Fibroblast of the aortic adventitia (primary cell): Measurements from ENCODE around the gene PLCB3. TPM values are rescaled to one million over a fixed set of nuclear protein-coding genes. Genes with fewer than 3 reads are reported as not detected.
"Not testable (repeated sequence)": the region's sequence is repeated elsewhere in the genome, so short reads cannot be mapped to it uniquely, and the experiment has no call there.

Experiments
- DNase-seq: peaks from one replicate; pipeline ENCODE4 v3.0.0-alpha.2; 2010; ENCODE audit warnings: low read depth
- H3K4me3 ChIP-seq: 2 replicates; pipeline ENCODE4 v1.5.1; 2011; ENCODE audit warnings: low read depth, mild to moderate bottlenecking, control low read depth, low read length, moderate library complexity
- total RNA-seq: library from RNA; depleted of rRNA; stranded (reverse); fragments of >200 nt; gene quantifications from 2 replicates; pipeline ENCODE4 v1.2.3, GENCODE V29; 2012; ENCODE audit warnings: low replicate concordance
- TF ChIP-seq, protein P1 (sequence below): IDR thresholded peaks from 2 replicates; pipeline ENCODE4 v1.5.1; 2011; ENCODE audit warnings: mild to moderate bottlenecking, low read length, control low read depth, inconsistent platforms; ENCODE audit not compliant: insufficient read depth

The PLCB3 gene
- total RNA-seq, 1 donor = 47.5 TPM

DNA sequence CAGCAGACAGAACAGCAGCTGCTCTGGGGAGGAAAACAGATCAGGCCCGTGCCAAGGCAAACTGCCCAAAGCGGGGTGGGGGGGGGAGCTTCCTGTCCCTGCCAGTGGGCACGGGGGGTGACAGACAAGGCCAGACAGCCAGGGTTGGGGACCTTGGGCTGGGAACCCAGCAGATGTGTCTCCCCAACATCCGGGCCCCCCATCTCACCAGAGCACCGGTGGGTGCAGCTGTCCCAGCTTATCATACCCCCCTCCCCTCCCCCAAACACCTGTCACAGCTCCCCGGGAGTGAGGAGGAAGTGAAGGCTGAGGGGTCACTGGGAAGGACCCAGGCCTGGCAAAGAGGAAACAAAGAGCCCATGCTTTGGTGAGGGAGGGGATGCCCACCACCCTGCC, 5.9 kb upstream of the PLCB3 start:
- peak overlapping the region; percentile 93 for H3K4me3 ChIP-seq
- TF ChIP-seq, protein P1, sequence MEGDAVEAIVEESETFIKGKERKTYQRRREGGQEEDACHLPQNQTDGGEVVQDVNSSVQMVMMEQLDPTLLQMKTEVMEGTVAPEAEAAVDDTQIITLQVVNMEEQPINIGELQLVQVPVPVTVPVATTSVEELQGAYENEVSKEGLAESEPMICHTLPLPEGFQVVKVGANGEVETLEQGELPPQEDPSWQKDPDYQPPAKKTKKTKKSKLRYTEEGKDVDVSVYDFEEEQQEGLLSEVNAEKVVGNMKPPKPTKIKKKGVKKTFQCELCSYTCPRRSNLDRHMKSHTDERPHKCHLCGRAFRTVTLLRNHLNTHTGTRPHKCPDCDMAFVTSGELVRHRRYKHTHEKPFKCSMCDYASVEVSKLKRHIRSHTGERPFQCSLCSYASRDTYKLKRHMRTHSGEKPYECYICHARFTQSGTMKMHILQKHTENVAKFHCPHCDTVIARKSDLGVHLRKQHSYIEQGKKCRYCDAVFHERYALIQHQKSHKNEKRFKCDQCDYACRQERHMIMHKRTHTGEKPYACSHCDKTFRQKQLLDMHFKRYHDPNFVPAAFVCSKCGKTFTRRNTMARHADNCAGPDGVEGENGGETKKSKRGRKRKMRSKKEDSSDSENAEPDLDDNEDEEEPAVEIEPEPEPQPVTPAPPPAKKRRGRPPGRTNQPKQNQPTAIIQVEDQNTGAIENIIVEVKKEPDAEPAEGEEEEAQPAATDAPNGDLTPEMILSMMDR = no peak
- DNase-seq = no peak

DNA sequence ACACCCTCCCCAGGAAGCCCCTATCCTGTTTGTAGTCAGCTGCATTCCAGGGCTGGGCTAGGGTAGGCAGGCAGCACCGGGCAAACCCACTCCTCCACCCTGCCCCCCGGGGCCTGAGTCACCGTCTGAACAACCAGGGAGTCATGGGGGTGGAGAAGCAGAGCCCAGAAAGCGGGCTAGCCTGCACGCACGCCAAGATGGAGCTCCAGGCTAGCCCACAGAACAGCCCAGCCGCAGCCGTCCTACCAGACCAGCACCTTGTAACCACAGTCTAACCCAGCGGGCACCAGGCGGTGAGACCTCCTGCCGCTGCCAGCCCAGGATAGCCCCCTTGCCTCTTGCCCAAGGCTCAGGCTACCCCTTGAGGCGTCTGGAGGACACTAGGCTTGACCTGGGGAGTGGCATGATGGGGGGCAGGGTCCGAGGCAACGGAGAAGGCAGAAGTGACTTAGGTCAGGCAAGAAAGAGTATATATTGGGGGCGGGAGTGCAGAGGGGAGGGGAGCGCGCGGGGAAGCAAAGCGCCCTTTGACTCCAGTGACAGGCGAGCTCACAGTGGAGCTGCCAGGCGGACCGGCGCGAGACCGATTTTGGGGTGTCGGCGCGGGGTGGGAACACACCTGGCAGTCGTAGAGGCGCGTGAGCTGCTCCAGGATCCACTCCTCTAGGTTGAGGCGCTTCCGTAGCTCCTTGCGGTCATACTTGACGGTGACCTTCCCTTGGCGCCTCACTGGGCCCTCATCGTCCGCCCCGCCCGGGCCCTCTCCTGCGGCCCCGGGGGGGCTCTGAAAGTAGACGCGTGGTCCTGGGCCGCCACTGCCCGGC, 5.3 kb upstream of the PLCB3 start:
- TF ChIP-seq, protein P1 = no peak
- DNase-seq = peak; percentile 84
- peak overlapping the region; percentile 93 for H3K4me3 ChIP-seq

DNA sequence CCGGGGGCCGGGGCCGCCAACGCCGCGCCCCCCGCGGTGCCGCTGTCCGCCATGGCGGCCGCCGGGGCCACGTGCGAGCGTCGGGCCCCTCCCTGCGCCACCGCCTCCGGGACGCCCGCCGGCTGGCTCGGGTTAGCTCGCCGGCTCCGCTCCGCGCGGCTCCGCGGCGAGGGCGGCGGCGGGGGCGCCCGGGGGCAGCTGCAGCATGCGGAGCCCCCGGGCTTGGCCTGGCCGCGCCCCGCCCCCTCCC, 4.8 kb upstream of the PLCB3 start:
- H3K4me3 ChIP-seq = peak overlapping the region; percentile 93
- not testable (repeated sequence) for DNase-seq

DNA sequence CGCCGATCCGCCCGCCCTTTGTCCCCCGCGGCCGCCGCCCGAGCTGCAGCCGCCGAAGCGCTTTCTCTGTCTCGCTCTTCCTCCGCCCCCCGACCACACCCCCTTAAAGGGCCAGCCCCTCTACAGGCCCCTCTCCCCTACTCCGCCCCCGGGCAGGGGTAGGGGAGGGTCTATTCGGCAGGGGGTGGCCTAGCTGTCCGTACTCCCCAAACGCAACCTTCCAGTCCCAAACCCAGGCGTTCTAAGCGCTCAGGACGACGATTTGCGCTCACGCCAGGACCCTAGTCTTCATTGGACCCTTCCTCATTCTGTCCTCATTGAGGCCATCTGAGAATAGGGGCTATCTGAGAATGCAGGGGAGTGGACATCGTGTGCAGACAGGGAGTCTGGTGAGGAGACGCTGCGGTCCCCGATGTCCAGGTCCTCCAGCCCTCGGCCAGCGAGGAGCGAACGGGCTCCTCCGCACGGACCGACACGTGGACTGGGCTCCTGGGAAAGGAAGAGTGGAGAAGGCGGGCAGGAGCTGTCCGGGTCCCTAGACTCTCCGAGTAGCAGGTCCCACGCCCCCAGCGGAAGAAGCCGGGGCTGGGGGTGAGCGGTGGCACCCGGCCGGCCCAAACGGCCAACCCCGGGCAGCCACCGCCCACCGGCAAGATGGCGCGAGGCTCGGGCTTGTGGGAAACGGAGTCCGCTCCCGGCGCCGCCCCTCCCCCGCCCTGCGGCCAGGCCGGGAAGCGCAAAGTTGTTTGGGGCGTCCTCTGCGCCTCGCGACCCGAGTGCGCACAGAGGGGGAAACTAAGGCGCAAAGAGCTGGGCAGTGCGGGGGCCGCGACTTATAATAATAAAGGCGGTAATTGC, 4.2 kb upstream of the PLCB3 start, which contains the start of gene PPP1R14B:
PPP1R14B (minus strand) TSS at position 73 of the 858 bp plus-strand sequence. CDS start 270 bp downstream, outside the sequence.
- peak within 1 kb of the TSS; percentile 93 for H3K4me3 ChIP-seq
- TF ChIP-seq, protein P1 = peak; percentile 4
- DNase-seq = peak; percentile 76

DNA sequence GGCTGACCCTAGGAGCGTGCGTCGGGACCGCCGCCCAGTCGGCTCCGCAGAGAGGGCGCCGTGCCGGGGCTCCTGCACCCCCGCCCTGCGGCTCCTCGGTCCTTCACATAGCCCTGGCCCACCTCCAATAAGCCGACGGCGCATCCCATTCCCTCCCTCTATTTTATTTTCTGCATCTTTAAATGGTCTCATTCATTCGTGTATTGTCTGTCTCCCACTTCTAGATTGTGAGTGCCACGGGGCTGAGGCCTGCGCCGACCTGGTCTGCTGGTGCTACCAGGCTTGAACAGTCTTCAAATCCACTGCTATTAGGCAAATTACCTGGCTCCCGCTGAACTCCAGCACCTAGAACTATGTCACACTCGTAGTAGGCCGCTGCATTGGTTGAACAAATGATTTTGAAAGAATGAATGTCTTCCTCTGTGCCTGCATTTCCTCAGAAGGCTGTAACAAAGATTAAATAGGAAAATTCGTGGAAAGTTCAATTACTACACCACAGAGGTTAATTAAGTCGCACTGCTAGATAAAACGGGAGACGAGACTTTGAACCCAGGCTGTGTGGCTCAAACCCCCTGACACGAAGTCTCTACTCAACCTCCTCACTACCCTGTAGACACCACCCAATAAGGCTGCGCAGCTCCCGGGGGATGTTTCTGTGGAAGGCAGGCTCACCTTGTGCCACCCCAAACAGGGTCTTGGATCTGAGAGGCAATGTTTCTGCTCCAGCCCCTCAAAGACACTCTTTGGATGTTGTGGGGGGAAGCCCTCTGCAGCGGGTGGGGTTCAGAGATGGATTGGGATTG, 3.4 kb upstream of the PLCB3 start:
- TF ChIP-seq, protein P1 = no peak
- peak overlapping the region; percentile 82 for H3K4me3 ChIP-seq
- no peak for DNase-seq

DNA sequence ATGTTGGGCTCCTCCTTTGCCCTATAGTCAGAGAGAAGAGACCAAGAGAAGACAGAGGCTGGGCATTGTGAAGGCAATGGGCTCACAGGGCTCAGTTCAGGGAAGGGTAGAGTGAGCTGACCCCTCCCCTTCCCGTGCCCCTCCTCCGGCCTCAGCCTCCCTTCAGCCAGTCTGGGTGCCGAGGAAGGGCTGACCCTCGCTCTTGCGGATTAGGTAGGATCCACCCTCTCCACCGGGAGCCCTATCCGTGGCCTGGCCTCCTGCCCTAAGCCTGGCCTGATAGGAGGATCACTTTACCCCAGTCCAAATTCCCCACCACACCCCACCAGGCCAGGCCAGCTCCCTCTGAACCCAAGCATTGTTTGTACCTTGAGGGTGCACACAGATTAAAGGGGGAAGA, 2.8 kb upstream of the PLCB3 start:
- DNase-seq = no peak
- TF ChIP-seq, protein P1 = no peak
- H3K4me3 ChIP-seq = no peak overlapping the region
